Measurements from ENCODE around the gene MED15.

MED15 gene

DNA sequence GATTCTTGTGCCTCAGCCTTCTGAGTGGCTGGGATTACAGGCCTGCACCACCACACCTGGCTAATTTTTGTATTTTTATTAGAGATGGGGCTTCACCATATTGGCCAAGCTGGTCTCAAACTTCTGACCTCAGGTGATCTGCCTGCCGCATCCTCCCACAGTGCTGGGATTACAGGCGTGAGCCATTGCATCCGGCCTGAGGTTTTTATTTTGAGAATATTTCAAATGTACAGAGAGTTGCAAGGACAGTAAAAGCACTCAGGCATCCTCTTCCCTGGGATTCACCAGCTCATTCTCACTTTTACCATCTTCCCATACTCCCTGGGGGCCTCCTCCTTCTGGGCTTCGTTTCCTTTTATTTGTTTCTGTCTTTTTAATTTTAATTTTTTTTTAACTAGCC is 12.1 kb downstream of the MED15 start:
- DNase-seq (ENCODE audit: insufficient read length, low spot score) = no peak

GRCh38 chr22:20520093-20520511 is 12.7 kb downstream of the MED15 start:
- FAIRE-seq (no peak), DNase-seq (ENCODE audit: insufficient read length, low spot score) (no peak)
- TF ChIP-seq PAX5 (IDR thresholded peaks at IDR 0.05; ENCODE audit: insufficient read depth, low read length, severe bottlenecking) (no peak), TAF1 (IDR thresholded peaks at IDR 0.05; ENCODE audit: low read depth, low read length) (no peak), POLR2AphosphoS5 (IDR thresholded peaks at IDR 0.05; ENCODE audit: low read depth, low read length) (no peak), POLR2A (IDR thresholded peaks at IDR 0.05; ENCODE audit: low read depth, low read length) (no peak), POU2F2 (IDR thresholded peaks at IDR 0.05; ENCODE audit: low read depth, low read length) (no peak), SPI1 (IDR thresholded peaks at IDR 0.05; ENCODE audit: low read depth, low read length) (no peak)

More for the DNA sequence above, 12.1 kb downstream of the MED15 start:
- no peak for TF ChIP-seq PAX5 (IDR thresholded peaks at IDR 0.05; ENCODE audit: insufficient read depth, low read length, severe bottlenecking)
- TF ChIP-seq POU2F2 (IDR thresholded peaks at IDR 0.05; ENCODE audit: low read depth, low read length) = no peak
- TF ChIP-seq TAF1 (IDR thresholded peaks at IDR 0.05; ENCODE audit: low read depth, low read length) = no peak
- TF ChIP-seq SPI1 (IDR thresholded peaks at IDR 0.05; ENCODE audit: low read depth, low read length) = no peak
- no peak for TF ChIP-seq POLR2AphosphoS5 (IDR thresholded peaks at IDR 0.05; ENCODE audit: low read depth, low read length)
- no peak for FAIRE-seq

GRCh38 chr22:20522134-20523004 is 15.0 kb downstream of the MED15 start:
- no peak for TF ChIP-seq TAF1 (IDR thresholded peaks at IDR 0.05; ENCODE audit: low read depth, low read length)
- no peak for TF ChIP-seq POLR2AphosphoS5 (IDR thresholded peaks at IDR 0.05; ENCODE audit: low read depth, low read length)
- TF ChIP-seq POLR2A (IDR thresholded peaks at IDR 0.05; ENCODE audit: low read depth, low read length) = peak; percentile 18; the same call in 1 of the 2 replicates
- DNase-seq (ENCODE audit: insufficient read length, low spot score) = no peak
- no peak for FAIRE-seq

DNA sequence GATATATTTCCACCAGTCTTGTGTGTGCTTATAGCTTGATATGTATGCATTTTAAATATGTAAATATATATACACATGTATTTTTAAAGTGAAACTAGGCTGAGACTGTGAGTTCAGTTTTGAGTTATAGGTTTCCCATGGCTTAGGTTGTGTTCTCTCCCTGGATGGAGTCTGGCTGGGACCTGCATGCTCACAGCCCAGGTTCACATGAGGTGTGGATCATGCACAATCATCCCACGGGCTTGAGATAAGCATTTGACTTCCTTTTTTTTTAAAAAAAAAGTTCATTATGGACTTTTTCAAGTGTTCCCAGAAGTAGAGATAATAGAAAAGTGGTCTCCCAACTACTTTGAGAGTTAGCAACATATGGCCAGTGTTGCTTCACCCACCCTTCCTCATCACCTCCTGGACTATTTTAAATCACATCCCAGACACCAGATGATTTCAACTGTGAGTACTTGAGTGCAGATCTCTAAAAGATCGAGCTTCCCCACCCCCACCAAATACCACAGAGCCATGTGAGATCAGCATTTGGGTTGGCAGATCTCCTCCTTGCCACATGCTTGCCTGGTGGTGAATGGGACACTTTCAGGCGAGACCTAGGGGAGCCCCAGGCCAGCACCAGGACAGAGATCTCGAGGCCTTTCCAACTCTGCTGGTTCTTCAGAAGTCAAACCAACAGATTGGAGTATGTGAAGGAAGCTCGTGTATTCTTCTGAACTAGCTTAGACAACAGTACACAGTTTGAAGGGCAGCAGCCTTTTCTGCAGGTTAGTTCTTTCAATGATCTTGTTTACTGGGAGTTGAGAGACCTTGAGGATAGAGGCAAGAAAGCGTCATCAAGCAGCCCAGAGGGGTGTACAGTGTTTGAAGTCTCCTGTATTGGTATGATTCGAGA is 15.9 kb downstream of the MED15 start:
- TF ChIP-seq PAX5 (IDR thresholded peaks at IDR 0.05; ENCODE audit: insufficient read depth, low read length, severe bottlenecking) = no peak
- DNase-seq (ENCODE audit: insufficient read length, low spot score) (no peak), FAIRE-seq (no peak)

- TF ChIP-seq POLR2AphosphoS5 (IDR thresholded peaks at IDR 0.05; ENCODE audit: low read depth, low read length) (no peak), POU2F2 (IDR thresholded peaks at IDR 0.05; ENCODE audit: low read depth, low read length) (no peak), PAX5 (IDR thresholded peaks at IDR 0.05; ENCODE audit: insufficient read depth, low read length, severe bottlenecking) (no peak), POLR2A (IDR thresholded peaks at IDR 0.05; ENCODE audit: low read depth, low read length) (no peak), TAF1 (IDR thresholded peaks at IDR 0.05; ENCODE audit: low read depth, low read length) (no peak), SPI1 (IDR thresholded peaks at IDR 0.05; ENCODE audit: low read depth, low read length) (no peak)
- FAIRE-seq (no peak), DNase-seq (ENCODE audit: insufficient read length, low spot score) (no peak)
Measured at GRCh38 chr22:20524004-20524481, 16.6 kb downstream of the MED15 start.

- TF ChIP-seq POU2F2 (IDR thresholded peaks at IDR 0.05; ENCODE audit: low read depth, low read length) (no peak), POLR2AphosphoS5 (IDR thresholded peaks at IDR 0.05; ENCODE audit: low read depth, low read length) (no peak), TAF1 (IDR thresholded peaks at IDR 0.05; ENCODE audit: low read depth, low read length) (no peak), POLR2A (IDR thresholded peaks at IDR 0.05; ENCODE audit: low read depth, low read length) (no peak), SPI1 (IDR thresholded peaks at IDR 0.05; ENCODE audit: low read depth, low read length) (no peak), PAX5 (IDR thresholded peaks at IDR 0.05; ENCODE audit: insufficient read depth, low read length, severe bottlenecking) (no peak)
- no peak for FAIRE-seq
- DNase-seq (ENCODE audit: insufficient read length, low spot score) = no peak
Measured at GRCh38 chr22:20525048-20525447, 17.6 kb downstream of the MED15 start.

- TF ChIP-seq TAF1 (IDR thresholded peaks at IDR 0.05; ENCODE audit: low read depth, low read length) (no peak), PAX5 (IDR thresholded peaks at IDR 0.05; ENCODE audit: insufficient read depth, low read length, severe bottlenecking) (no peak), SPI1 (IDR thresholded peaks at IDR 0.05; ENCODE audit: low read depth, low read length) (no peak), POLR2A (IDR thresholded peaks at IDR 0.05; ENCODE audit: low read depth, low read length) (no peak), POU2F2 (IDR thresholded peaks at IDR 0.05; ENCODE audit: low read depth, low read length) (no peak), POLR2AphosphoS5 (IDR thresholded peaks at IDR 0.05; ENCODE audit: low read depth, low read length) (no peak)
- FAIRE-seq (no peak), DNase-seq (ENCODE audit: insufficient read length, low spot score) (no peak)
Measured at GRCh38 chr22:20526305-20526627, 18.9 kb downstream of the MED15 start.

DNA sequence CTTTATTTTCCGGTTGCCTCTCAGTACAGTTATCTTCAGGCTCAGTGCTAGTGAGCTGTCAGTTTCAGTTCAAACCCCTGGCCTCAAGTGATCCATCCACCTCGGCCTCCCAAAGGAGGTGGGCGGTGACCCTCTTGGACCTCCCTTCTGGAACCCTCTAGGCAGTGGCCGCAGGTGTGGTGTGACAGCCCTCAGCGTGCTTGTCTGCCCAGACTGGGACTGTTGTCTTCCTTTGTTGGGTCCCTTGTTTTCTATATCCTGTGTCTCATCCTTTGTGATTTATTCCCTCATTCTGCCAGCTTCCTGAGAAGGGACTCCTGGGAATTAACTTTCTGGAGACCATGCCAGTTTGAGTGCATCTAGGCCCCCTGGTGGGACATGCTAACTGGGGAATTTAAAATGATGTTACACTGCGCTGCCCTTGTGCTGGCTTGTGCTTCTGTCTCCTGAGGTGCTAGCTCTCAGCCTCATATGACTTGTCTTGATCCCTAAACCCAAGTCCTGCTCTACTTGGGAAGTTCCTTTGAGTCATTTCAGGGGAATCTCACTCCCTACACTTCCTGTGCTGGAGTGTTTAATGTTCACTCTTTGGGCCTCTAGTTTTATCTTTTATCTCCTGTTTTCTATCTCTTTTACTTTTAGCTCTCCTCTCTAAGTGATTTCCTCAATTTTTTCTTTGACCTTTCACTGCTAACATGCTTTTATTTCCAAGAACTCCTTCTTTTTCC is 19.4 kb downstream of the MED15 start:
- FAIRE-seq (no peak), DNase-seq (ENCODE audit: insufficient read length, low spot score) (no peak)
- TF ChIP-seq SPI1 (IDR thresholded peaks at IDR 0.05; ENCODE audit: low read depth, low read length) (no peak), POLR2A (IDR thresholded peaks at IDR 0.05; ENCODE audit: low read depth, low read length) (no peak), POLR2AphosphoS5 (IDR thresholded peaks at IDR 0.05; ENCODE audit: low read depth, low read length) (no peak), POU2F2 (IDR thresholded peaks at IDR 0.05; ENCODE audit: low read depth, low read length) (no peak), PAX5 (IDR thresholded peaks at IDR 0.05; ENCODE audit: insufficient read depth, low read length, severe bottlenecking) (no peak), TAF1 (IDR thresholded peaks at IDR 0.05; ENCODE audit: low read depth, low read length) (no peak)

DNA sequence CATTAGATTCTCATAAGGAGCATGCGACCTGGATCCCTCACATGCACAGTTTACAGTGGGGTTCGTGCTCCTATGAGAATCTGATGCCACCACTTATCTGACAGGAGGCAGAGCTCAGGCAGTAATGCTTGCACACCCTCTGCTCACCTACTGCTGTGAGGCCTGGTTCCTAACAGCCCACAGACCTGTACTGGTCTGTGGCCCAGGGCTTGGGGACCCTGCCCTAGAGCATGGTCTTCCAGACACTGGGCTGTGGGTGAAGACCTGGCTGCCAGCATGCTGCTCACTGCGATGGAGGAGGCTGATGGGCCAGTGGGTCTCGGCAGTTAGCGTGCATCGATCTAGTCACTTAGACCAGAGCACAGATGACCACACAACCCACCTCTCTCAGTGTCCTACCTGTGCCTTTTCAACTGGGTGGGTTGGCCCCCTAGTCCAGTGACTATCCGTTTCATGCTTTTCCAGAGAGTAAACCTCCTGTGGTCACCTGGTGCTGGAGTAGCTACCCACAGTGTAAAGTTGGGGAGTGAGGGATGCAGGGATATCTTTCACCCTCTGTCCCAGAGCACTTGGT is 21.1 kb downstream of the MED15 start:
- FAIRE-seq = no peak

More for the DNA sequence above, 21.1 kb downstream of the MED15 start:
- DNase-seq (ENCODE audit: insufficient read length, low spot score) = no peak
- TF ChIP-seq PAX5 (IDR thresholded peaks at IDR 0.05; ENCODE audit: insufficient read depth, low read length, severe bottlenecking) = no peak
- no peak for TF ChIP-seq SPI1 (IDR thresholded peaks at IDR 0.05; ENCODE audit: low read depth, low read length)
- TF ChIP-seq POLR2A (IDR thresholded peaks at IDR 0.05; ENCODE audit: low read depth, low read length) = no peak
- TF ChIP-seq TAF1 (IDR thresholded peaks at IDR 0.05; ENCODE audit: low read depth, low read length) = no peak
- no peak for TF ChIP-seq POLR2AphosphoS5 (IDR thresholded peaks at IDR 0.05; ENCODE audit: low read depth, low read length)
- no peak for TF ChIP-seq POU2F2 (IDR thresholded peaks at IDR 0.05; ENCODE audit: low read depth, low read length)
